Measurements from ENCODE around the gene IZUMO3. TPM values are rescaled to one million over a fixed set of nuclear protein-coding genes. Genes with fewer than 3 reads are reported as not detected.

IZUMO3 gene
- total and polyA plus RNA-seq, 2 of the 8 experiments (the other 6 are each of a cell fraction or from before 2014, with no cell fraction given) = not detected

GRCh38 chr9:24500761-24501160 lies 44.9 kb downstream of the IZUMO3 start:
- H4K20me1 ChIP-seq (replicated peaks in 1 of 2; ENCODE audit: control insufficient read depth in 1 of 2, insufficient read depth in 2 of 2, low read length in 2 of 2) = no peaks in the 10 kb centered on the region
- no peak overlapping the region for H4K91ac ChIP-seq (replicated peaks; ENCODE audit: insufficient read length, low read length)
- no peak overlapping the region for H3K4ac ChIP-seq (replicated peaks; ENCODE audit: insufficient read length, low read depth, low read length)
- no peak overlapping the region for H4K5ac ChIP-seq (ENCODE audit: insufficient read length, low read depth, low read length)
- no peak for FAIRE-seq
- H2BK12ac ChIP-seq (ENCODE audit: low read depth, low read length) = no peak overlapping the region
- H3K56ac ChIP-seq (replicated peaks; ENCODE audit: insufficient read length, low read depth, low read length) = no peak overlapping the region
- H3K23ac ChIP-seq (ENCODE audit: insufficient read length) = no peak overlapping the region
- ChIA-PET CTCF (ENCODE audit: partially characterized antibody) (interaction anchor here (1.0 kb wide), 1 partner anchor 128 kb away, joined by 3 read pairs; no protein-coding TSS in a partner anchor), POLR2A (ENCODE audit: partially characterized antibody) (no interaction called here)
- H2BK120ac ChIP-seq (replicated peaks; ENCODE audit: low read depth, low read length) = no peak overlapping the region
- no peaks in the 10 kb centered on the region for H3K23me2 ChIP-seq (ENCODE audit: low read depth, low read length)
- H2AK5ac ChIP-seq (ENCODE audit: low read depth, low read length) = no peak overlapping the region
- H3K36me3 ChIP-seq (ENCODE audit: control insufficient read depth in 2 of 4, insufficient read depth in 4 of 4, low read length in 3 of 4) = no peaks in the 10 kb centered on the region
- H3K14ac ChIP-seq (ENCODE audit: insufficient read length) = no peak overlapping the region
- no peak overlapping the region for H3K9ac ChIP-seq (replicated peaks in 1 of 4; ENCODE audit: extremely low read depth in 1 of 4, low read depth in 3 of 4, low read length in 3 of 4)
- no peak overlapping the region for H2BK15ac ChIP-seq (ENCODE audit: low read length)
- no peak overlapping the region for H2BK20ac ChIP-seq (ENCODE audit: low read length)
- peaks cover 0 to 23% (median 6%) of the 10 kb centered on the region in 4 experiments; a peak in 5 of 7 replicates for H3K4me1 ChIP-seq (replicated peaks in 1 of 4; ENCODE audit: control insufficient read depth in 3 of 4, insufficient read depth in 4 of 4, low read length in 3 of 4)
- H3K27me3 ChIP-seq (replicated peaks in 1 of 4; ENCODE audit: control insufficient read depth in 3 of 4, extremely low read depth in 1 of 4, insufficient read depth in 3 of 4, low read length in 3 of 4) = no peaks in the 10 kb centered on the region
- H3K79me2 ChIP-seq (ENCODE audit: control insufficient read depth in 1 of 2, insufficient read depth in 2 of 2, low read length in 2 of 2) = no peaks in the 10 kb centered on the region
- no peak overlapping the region for H3K4me3 ChIP-seq (ENCODE audit: extremely low read depth in 1 of 4, insufficient read depth in 2 of 4, low read depth in 3 of 4, low read length in 4 of 4)
- H3K27ac ChIP-seq (ENCODE audit: low read depth, low read length) = no peak overlapping the region
- DNase-seq (ENCODE audit: low read depth in 1 of 2, low spot score in 2 of 2) = no peak
- H2BK5ac ChIP-seq (ENCODE audit: low read depth, low read length) = no peak overlapping the region
- H3K18ac ChIP-seq (ENCODE audit: extremely low read depth, low read length) = no peak overlapping the region
- H2AFZ ChIP-seq (ENCODE audit: low read length) = no peak overlapping the region
- H4K8ac ChIP-seq (ENCODE audit: extremely low read depth, insufficient read depth, low read length) = no peak overlapping the region
- no peaks in the 10 kb centered on the region for H3K79me1 ChIP-seq (ENCODE audit: low read depth, low read length)
- WGBS, 2 experiments (ENCODE audit: extremely low coverage in 1 of 2, insufficient coverage in 1 of 2, insufficient read length in 1 of 2, insufficient replicate concordance in 2 of 2, low coverage in 1 of 2, low lambda C conversion rate in 2 of 2, missing lambda C conversion rate in 1 of 2) = 73% methylated on average over 3 of the region's 3 CpGs; no CpG with 5 or more reads in 1 of the 2 experiments
- H3K9me3 ChIP-seq (ENCODE audit: insufficient read depth in 2 of 2, low read depth in 1 of 2, low read length in 1 of 2) = no peaks in the 10 kb centered on the region
- H3K4me2 ChIP-seq (ENCODE audit: insufficient read depth in 1 of 2, low read depth in 2 of 2, low read length in 2 of 2) = no peak overlapping the region
- no peak for TF ChIP-seq HDAC6 (IDR thresholded peaks at IDR 0.05; ENCODE audit: low read depth, low read length)
- TF ChIP-seq JUND (IDR thresholded peaks at IDR 0.05; ENCODE audit: low read length) = no peak
- no peak for TF ChIP-seq TCF12 (IDR thresholded peaks at IDR 0.05; ENCODE audit: low read depth, low read length)
- no peak for TF ChIP-seq TAF7 (optimal IDR thresholded peaks at IDR 0.05; ENCODE audit: borderline replicate concordance, low read depth, low read length)
- TF ChIP-seq SP4 (IDR thresholded peaks at IDR 0.05; ENCODE audit: low read length) = no peak
- TF ChIP-seq RAD21 (IDR thresholded peaks at IDR 0.05 in 1 of 2, conservative IDR thresholded peaks at IDR 0.05 in 1 of 2; ENCODE audit: low read depth in 2 of 2, low read length in 2 of 2) = no peak
- TF ChIP-seq BCL11A (IDR thresholded peaks at IDR 0.05; ENCODE audit: low read depth in 2 of 2, low read length in 2 of 2) = no peak
